ENCODE measurements around the gene ZBTB45. TPM values are rescaled to one million over a fixed set of nuclear protein-coding genes. Genes with fewer than 3 reads are reported as not detected.
"Not testable (repeated sequence)": the region's sequence is repeated elsewhere in the genome, so short reads cannot be mapped to it uniquely, and the experiment has no call there.

The ZBTB45 gene
- total RNA-seq, 1 donor from 2014 or later = 16.6 TPM

- H3K4me3 Mint-ChIP-seq (ENCODE audit: low read depth) = peak overlapping the region; percentile 64
- H3K36me3 Mint-ChIP-seq (ENCODE audit: low read depth); H3K9me3 Mint-ChIP-seq; DNase-seq (ENCODE audit: low spot score); H3K27ac Mint-ChIP-seq; intact Hi-C loops (cut with micrococcal nuclease): not testable (repeated sequence)
- peaks cover 24% of the 10 kb centered on the region for H3K27me3 Mint-ChIP-seq (ENCODE audit: low read depth)
- H3K4me1 Mint-ChIP-seq (ENCODE audit: low read depth) = peaks cover 10% of the 10 kb centered on the region
Measured at GRCh38 chr19:58539169-58539559, 19.6 kb upstream of the ZBTB45 start.

- Mint-ChIP-seq H3K4me3 (ENCODE audit: low read depth) (peak overlapping the region; percentile 73), H3K27ac (peak overlapping the region; percentile 76), H3K4me1 (ENCODE audit: low read depth) (peaks cover 6% of the 10 kb centered on the region), H3K27me3 (ENCODE audit: low read depth) (peaks cover 26% of the 10 kb centered on the region), H3K9me3 (no peaks in the 10 kb centered on the region), H3K36me3 (ENCODE audit: low read depth) (no peaks in the 10 kb centered on the region)
- DNase-seq (ENCODE audit: low spot score) = no peak
- intact Hi-C loops (cut with micrococcal nuclease) = no loop called here
Measured at GRCh38 chr19:58538257-58539168, 18.9 kb upstream of the ZBTB45 start.

GRCh38 chr19:58536852-58537798 is 17.5 kb upstream of the ZBTB45 start:
- no peak for DNase-seq (ENCODE audit: low spot score)
- intact Hi-C loops (cut with micrococcal nuclease) = no loop called here
- Mint-ChIP-seq H3K27ac (no peak overlapping the region), H3K9me3 (no peaks in the 10 kb centered on the region), H3K27me3 (ENCODE audit: low read depth) (peaks cover 20% of the 10 kb centered on the region), H3K36me3 (ENCODE audit: low read depth) (no peaks in the 10 kb centered on the region), H3K4me3 (ENCODE audit: low read depth) (peak overlapping the region; percentile 26), H3K4me1 (ENCODE audit: low read depth) (peaks cover 5% of the 10 kb centered on the region)

GRCh38 chr19:58535857-58536256 is 16.2 kb upstream of the ZBTB45 start:
- H3K27ac Mint-ChIP-seq = no peak overlapping the region

GRCh38 chr19:58531034-58531840 is 11.6 kb upstream of the ZBTB45 start:
- H3K9me3 Mint-ChIP-seq = no peaks in the 10 kb centered on the region
- H3K4me3 Mint-ChIP-seq (ENCODE audit: low read depth) = no peak overlapping the region
- peaks cover 5% of the 10 kb centered on the region for H3K27me3 Mint-ChIP-seq (ENCODE audit: low read depth)
- no peaks in the 10 kb centered on the region for H3K36me3 Mint-ChIP-seq (ENCODE audit: low read depth)
- intact Hi-C loops (cut with micrococcal nuclease) = no loop called here
- H3K4me1 Mint-ChIP-seq (ENCODE audit: low read depth) = no peaks in the 10 kb centered on the region
- H3K27ac Mint-ChIP-seq = no peak overlapping the region
- no peak for DNase-seq (ENCODE audit: low spot score)

More at GRCh38 chr19:58535857-58536256, 16.2 kb upstream of the ZBTB45 start:
- H3K4me3 Mint-ChIP-seq (ENCODE audit: low read depth) = no peak overlapping the region
- H3K27me3 Mint-ChIP-seq (ENCODE audit: low read depth) = peaks cover 22% of the 10 kb centered on the region
- no peak for DNase-seq (ENCODE audit: low spot score)
- intact Hi-C loops (cut with micrococcal nuclease) = no loop called here
- no peaks in the 10 kb centered on the region for H3K36me3 Mint-ChIP-seq (ENCODE audit: low read depth)
- no peaks in the 10 kb centered on the region for H3K9me3 Mint-ChIP-seq
- H3K4me1 Mint-ChIP-seq (ENCODE audit: low read depth) = peaks cover 5% of the 10 kb centered on the region

DNA sequence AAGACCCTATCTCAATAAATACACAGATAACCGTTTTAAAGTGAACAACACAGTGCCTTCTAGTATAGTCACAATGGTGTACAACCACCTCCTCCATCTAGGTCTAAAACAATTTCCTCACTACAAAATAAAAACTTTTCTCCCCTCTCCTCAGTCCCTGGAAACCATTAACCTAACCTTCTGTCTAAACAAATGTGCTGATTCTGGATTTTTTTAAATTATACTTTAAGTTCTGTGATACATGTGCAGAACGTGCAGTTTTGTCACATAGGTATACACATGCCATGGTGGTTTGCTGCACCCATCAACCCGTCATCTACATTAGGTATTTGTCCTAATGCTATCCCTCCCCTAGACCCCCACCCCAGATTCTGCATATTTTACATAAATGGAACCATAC is 9.8 kb upstream of the ZBTB45 start:
- Mint-ChIP-seq H3K27ac (no peak overlapping the region), H3K36me3 (ENCODE audit: low read depth) (no peaks in the 10 kb centered on the region), H3K4me3 (ENCODE audit: low read depth) (no peak overlapping the region), H3K4me1 (ENCODE audit: low read depth) (no peaks in the 10 kb centered on the region), H3K27me3 (ENCODE audit: low read depth) (peaks cover 5% of the 10 kb centered on the region), H3K9me3 (no peaks in the 10 kb centered on the region)
- no peak for DNase-seq (ENCODE audit: low spot score)
- intact Hi-C loops (cut with micrococcal nuclease) = no loop called here

DNA sequence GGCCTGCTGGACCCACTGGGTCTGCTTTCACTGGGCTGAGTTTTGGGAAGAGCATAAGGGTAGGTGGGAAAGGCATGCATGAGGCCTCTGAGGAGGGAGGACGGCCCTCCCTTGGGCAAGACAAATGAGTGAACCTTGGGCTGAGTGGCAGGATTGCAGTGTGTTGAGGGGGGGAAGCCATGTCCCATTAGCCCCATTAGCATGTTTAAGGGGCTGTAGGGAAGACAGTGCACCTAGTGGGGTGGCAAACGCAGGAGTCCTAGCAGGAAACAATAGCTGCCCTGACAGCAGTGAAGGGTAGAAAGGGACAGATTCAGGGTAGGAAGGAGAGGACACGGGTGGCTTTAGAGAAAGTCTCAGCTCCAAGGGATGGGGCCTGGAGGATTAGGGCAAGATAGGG is 3.1 kb upstream of the ZBTB45 start:
- intact Hi-C loops (cut with micrococcal nuclease) = no loop called here
- Mint-ChIP-seq H3K9me3 (no peaks in the 10 kb centered on the region), H3K27me3 (ENCODE audit: low read depth) (no peaks in the 10 kb centered on the region), H3K27ac (no peak overlapping the region), H3K4me3 (ENCODE audit: low read depth) (no peak overlapping the region), H3K4me1 (ENCODE audit: low read depth) (peaks cover 17% of the 10 kb centered on the region), H3K36me3 (ENCODE audit: low read depth) (peaks cover 12% of the 10 kb centered on the region)
- DNase-seq (ENCODE audit: low spot score) = no peak

DNA sequence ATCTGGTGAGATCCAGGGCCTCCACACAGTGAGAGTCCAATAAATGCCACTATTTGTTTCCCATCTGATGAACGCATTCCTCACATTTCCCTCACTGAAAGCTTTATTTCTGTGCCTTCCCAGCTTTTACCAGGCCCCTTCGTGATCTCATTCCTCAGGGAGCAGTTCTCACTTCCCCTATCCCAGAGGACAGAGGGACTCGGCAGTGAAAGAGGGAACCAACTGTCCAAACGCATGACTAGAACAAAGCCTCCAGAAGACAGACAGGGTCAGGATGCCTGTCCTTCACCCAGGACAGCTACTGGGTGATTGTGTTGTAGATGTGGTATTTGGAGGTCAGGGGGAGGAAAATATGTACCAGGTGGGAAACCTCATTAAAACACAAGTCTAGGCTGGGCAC is 2.0 kb upstream of the ZBTB45 start:
- peaks cover 18% of the 10 kb centered on the region for H3K4me1 Mint-ChIP-seq (ENCODE audit: low read depth)
- no peak for DNase-seq (ENCODE audit: low spot score)
- no peaks in the 10 kb centered on the region for H3K27me3 Mint-ChIP-seq (ENCODE audit: low read depth)
- peak overlapping the region; percentile 59 for H3K4me3 Mint-ChIP-seq (ENCODE audit: low read depth)
- H3K9me3 Mint-ChIP-seq = no peaks in the 10 kb centered on the region
- H3K27ac Mint-ChIP-seq = no peak overlapping the region
- peaks cover 16% of the 10 kb centered on the region for H3K36me3 Mint-ChIP-seq (ENCODE audit: low read depth)
- intact Hi-C loops (cut with micrococcal nuclease) = no loop called here

DNA sequence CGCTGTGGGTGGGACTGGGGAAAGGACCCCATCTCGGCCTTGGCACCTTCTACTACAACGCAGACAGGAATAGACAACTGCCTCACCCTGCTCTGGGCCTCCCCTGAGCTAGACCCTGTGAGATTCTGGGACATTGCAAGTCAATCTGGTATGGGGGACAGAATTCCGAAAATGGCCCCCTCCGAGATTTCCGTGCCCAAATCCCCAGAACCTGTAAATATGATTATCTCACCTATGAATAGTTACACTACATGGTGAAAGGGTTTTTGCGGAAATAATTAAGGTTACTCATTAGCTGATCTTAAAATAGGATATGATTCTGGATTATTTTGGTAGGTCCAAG is 618 bp upstream of the ZBTB45 start:
- intact Hi-C loops (cut with micrococcal nuclease) = no loop called here
- Mint-ChIP-seq H3K4me3 (ENCODE audit: low read depth) (peak overlapping the region; percentile 99), H3K36me3 (ENCODE audit: low read depth) (peaks cover 30% of the 10 kb centered on the region), H3K9me3 (no peaks in the 10 kb centered on the region), H3K27me3 (ENCODE audit: low read depth) (no peaks in the 10 kb centered on the region), H3K27ac (peak overlapping the region; percentile 98), H3K4me1 (ENCODE audit: low read depth) (peaks cover 26% of the 10 kb centered on the region)
- no peak for DNase-seq (ENCODE audit: low spot score)

GRCh38 chr19:58519087-58519354 is 589 bp downstream of the ZBTB45 start:
- Mint-ChIP-seq H3K36me3 (ENCODE audit: low read depth) (peaks cover 41% of the 10 kb centered on the region), H3K4me3 (ENCODE audit: low read depth) (peak overlapping the region; percentile 99), H3K27ac (peak overlapping the region; percentile 98), H3K4me1 (ENCODE audit: low read depth) (peaks cover 29% of the 10 kb centered on the region), H3K9me3 (no peaks in the 10 kb centered on the region), H3K27me3 (ENCODE audit: low read depth) (no peaks in the 10 kb centered on the region)
- intact Hi-C loops (cut with micrococcal nuclease) = loop anchor here (1.0 to 2.0 kb wide), 9 partner anchors 20 to 337 kb away; partner anchors contain the start of genes CHMP2A, RPS5 and TRIM28
- peak; percentile 50 for DNase-seq (ENCODE audit: low spot score)

GRCh38 chr19:58518256-58519086 is 1.1 kb downstream of the ZBTB45 start:
- Mint-ChIP-seq H3K36me3 (ENCODE audit: low read depth) (peaks cover 42% of the 10 kb centered on the region), H3K9me3 (no peaks in the 10 kb centered on the region), H3K27ac (peak overlapping the region; percentile 98), H3K4me1 (ENCODE audit: low read depth) (peaks cover 32% of the 10 kb centered on the region), H3K27me3 (ENCODE audit: low read depth) (no peaks in the 10 kb centered on the region), H3K4me3 (ENCODE audit: low read depth) (peak overlapping the region; percentile 99)
- DNase-seq (ENCODE audit: low spot score) = no peak
- intact Hi-C loops (cut with micrococcal nuclease) = loop anchor here (1.0 to 2.0 kb wide), 9 partner anchors 19 to 336 kb away; partner anchors contain the start of genes CHMP2A, RPS5 and TRIM28

Data from activated T-helper 2 cell treated with anti-CD3 and anti-CD28 coated beads, Interferon-gamma antibody, Interleukin-2, Interleukin-4, amounts not matched to agents 10 μg/mL and 5 μg/mL and 100 μg/mL, durations not matched to agents 14 hours and 24 hours and 36 hours (primary cell).